GM23338 (cell line): Measurements from ENCODE around the gene HNRNPR. TPM values are rescaled to one million over a fixed set of nuclear protein-coding genes. Genes with fewer than 3 reads are reported as not detected.

Experiments
- ATAC-seq: fragments of 200-7000 bp; cut with Tn5 transposase; 3 replicates; pipeline ENCODE4 v1.9.1; 2020
- DNase-seq: peaks from one replicate; pipeline ENCODE4 v3.0.0-alpha.2; 2015; ENCODE audit warnings: low spot score
- H2AFZ ChIP-seq: fragments of 200-600 bp; sonication (generic); 2 replicates; pipeline ENCODE4 v1.8.0; 2016; ENCODE audit warnings: antibody characterized with exemption, mild to moderate bottlenecking, moderate library complexity
- H3F3A ChIP-seq: fragments of 200-600 bp; sonication (generic); replicated peaks from 2 replicates; pipeline ENCODE4 v1.8.0; 2017; ENCODE audit warnings: antibody characterized with exemption, mixed run types, low read depth
- H3K27ac ChIP-seq: fragments of 200-600 bp; sonication (generic); 2 replicates; pipeline ENCODE4 v1.6.1; 2016; ENCODE audit warnings: low read depth
- H3K27me3 ChIP-seq: fragments of 200-600 bp; sonication (generic); 2 replicates; pipeline ENCODE4 v1.8.0; 2016; ENCODE audit warnings: mild to moderate bottlenecking, mixed run types, moderate library complexity; ENCODE audit not compliant: insufficient read depth
- H3K36me3 ChIP-seq: fragments of 200-600 bp; sonication (generic); 2 replicates; pipeline ENCODE4 v1.8.0; 2016; ENCODE audit warnings: mild to moderate bottlenecking; ENCODE audit not compliant: insufficient read depth
- H3K4me1 ChIP-seq: fragments of 200-600 bp; sonication (generic); 2 replicates; pipeline ENCODE4 v1.8.0; 2016; ENCODE audit warnings: mild to moderate bottlenecking, moderate library complexity; ENCODE audit not compliant: insufficient read depth
- H3K4me2 ChIP-seq: fragments of 200-600 bp; sonication (generic); 2 replicates; pipeline ENCODE4 v1.7.1; 2017; ENCODE audit warnings: mixed run types
- H3K4me3 ChIP-seq: fragments of 200-600 bp; sonication (generic); 2 replicates; pipeline ENCODE4 v1.6.1; 2016; ENCODE audit warnings: mixed run types
- H3K79me2 ChIP-seq: fragments of 200-600 bp; sonication (generic); replicated peaks from 2 replicates; pipeline ENCODE4 v1.8.0; 2017; ENCODE audit warnings: mild to moderate bottlenecking; ENCODE audit not compliant: insufficient read depth
- H3K9me2 ChIP-seq: fragments of 200-600 bp; sonication (generic); 2 replicates; pipeline ENCODE4 v1.8.0; 2017; ENCODE audit not compliant: insufficient read depth
- H4K20me1 ChIP-seq: fragments of 200-600 bp; sonication (generic); replicated peaks from 2 replicates; pipeline ENCODE4 v1.8.0; 2017; ENCODE audit warnings: mild to moderate bottlenecking; ENCODE audit not compliant: insufficient read depth
- H3K27ac Mint-ChIP-seq: 2 replicates; pipeline ENCODE4 v1.8.0; 2020; ENCODE audit warnings: inconsistent platforms, mild to moderate bottlenecking, moderate library complexity, mixed read lengths
- H3K27me3 Mint-ChIP-seq: 3 replicates; pipeline ENCODE4 v1.8.0; 2022; ENCODE audit warnings: low read depth, mild to moderate bottlenecking, moderate library complexity, mixed read lengths, inconsistent platforms; ENCODE audit not compliant: insufficient read depth, poor library complexity
- H3K36me3 Mint-ChIP-seq: 3 replicates; pipeline ENCODE4 v1.8.0; 2021; ENCODE audit warnings: low read depth, mild to moderate bottlenecking, inconsistent platforms, moderate library complexity, mixed read lengths
- H3K4me1 Mint-ChIP-seq: 3 replicates; pipeline ENCODE4 v1.8.0; 2020; ENCODE audit warnings: mild to moderate bottlenecking, inconsistent platforms, mixed read lengths
- H3K4me3 Mint-ChIP-seq: 3 replicates; pipeline ENCODE4 v1.8.0; 2021; ENCODE audit warnings: moderate library complexity, mild to moderate bottlenecking, inconsistent platforms, mixed read lengths
- H3K9me3 Mint-ChIP-seq: 3 replicates; pipeline ENCODE4 v1.8.0; 2020; ENCODE audit warnings: moderate library complexity, mild to moderate bottlenecking, inconsistent platforms, mixed read lengths
- CREB1 ChIP-seq: fragments of 250-450 bp; sonication (Bioruptor Pico); IDR thresholded peaks from 2 replicates; pipeline ENCODE4 v1.5.0; 2020; ENCODE audit warnings: low read depth, mild to moderate bottlenecking, moderate library complexity
- CTCF ChIP-seq, 2 experiments: fragments of 200-600 bp in 1 of 2; sonication (generic) in 1 of 2; conservative IDR thresholded peaks; 2 replicates each; pipeline versions ENCODE4 v1.5.1 to v1.6.1; 2016 to 2017; ENCODE audit warnings: antibody characterized with exemption in 2 of 2, low read depth in 2 of 2, mild to moderate bottlenecking in 2 of 2, moderate library complexity in 1 of 2
- ETS1 ChIP-seq: IDR thresholded peaks from 2 replicates; pipeline ENCODE4 v1.6.1; 2016; ENCODE audit warnings: antibody characterized with exemption
- EZH2 ChIP-seq: fragments of 200-600 bp; sonication (generic); IDR thresholded peaks from one replicate; pipeline ENCODE4 v1.8.0; 2017; ENCODE audit warnings: antibody characterized with exemption, mild to moderate bottlenecking, low read depth; ENCODE audit not compliant: unreplicated experiment
- JUNB ChIP-seq: IDR thresholded peaks from one replicate; pipeline ENCODE4 v1.6.1; 2016; ENCODE audit warnings: antibody characterized with exemption; ENCODE audit not compliant: unreplicated experiment
- POLR2AphosphoS5 ChIP-seq: IDR thresholded peaks from 2 replicates; pipeline ENCODE4 v1.6.1; 2016; ENCODE audit warnings: antibody characterized with exemption, low read depth
- STAT1 ChIP-seq: IDR thresholded peaks from one replicate; pipeline ENCODE4 v1.6.1; 2016; ENCODE audit warnings: antibody characterized with exemption; ENCODE audit not compliant: unreplicated experiment
- ZNF114 ChIP-seq: fragments of 250-450 bp; sonication (Bioruptor Pico); IDR thresholded peaks from 2 replicates; pipeline ENCODE4 v1.5.0; 2020; ENCODE audit warnings: mild to moderate bottlenecking, moderate library complexity
- ZNF331 ChIP-seq: fragments of 250-450 bp; sonication (Bioruptor Pico); IDR thresholded peaks from 2 replicates; pipeline ENCODE4 v1.5.0; 2020; ENCODE audit warnings: low read depth, mild to moderate bottlenecking, moderate library complexity
- ZNF462 ChIP-seq: fragments of 250-450 bp; sonication (Bioruptor Pico); IDR thresholded peaks from 2 replicates; pipeline ENCODE4 v1.5.0; 2020; ENCODE audit warnings: mild to moderate bottlenecking, moderate library complexity
- polyA plus RNA-seq: library from polyadenylated mRNA; unstranded; fragments of >200 nt; fragmentation: Nextera tagmentation; extraction: Ambion mirVana; gene quantifications from 2 replicates; pipeline ENCODE4 v1.2.1, GENCODE V29; 2016
- total RNA-seq: library from RNA; depleted of rRNA; stranded (reverse); fragments of >200 nt; shearing (Covaris generic); gene quantifications from 2 replicates; pipeline ENCODE4 v1.2.3, GENCODE V29; 2014

HNRNPR gene
- total and polyA plus RNA-seq, 2 experiments from 2014 or later = 147 to 200 TPM

GRCh38 chr1:23288671-23289070 lies 55.4 kb downstream of the HNRNPR start:
- Histone ChIP-seq H3K36me3 (peaks cover 5% of the 10 kb centered on the region; the same call in 1 of the 2 replicates), H3K4me2 (no peak overlapping the region)
- ATAC-seq = no peak

More at GRCh38 chr1:23288671-23289070, 55.4 kb downstream of the HNRNPR start:
- H3K36me3 Mint-ChIP-seq = peaks cover 12% of the 10 kb centered on the region
- Histone ChIP-seq H3K27ac (no peak overlapping the region), H3K27me3 (no peaks in the 10 kb centered on the region), H4K20me1 (no peaks in the 10 kb centered on the region; the same call in none of the 2 replicates), H3K4me3 (no peak overlapping the region), H3K9me2 (no peaks in the 10 kb centered on the region), H3F3A (no peaks in the 10 kb centered on the region), H2AFZ (no peak overlapping the region), H3K4me1 (no peaks in the 10 kb centered on the region), H3K79me2 (no peaks in the 10 kb centered on the region)
- H3K4me3 Mint-ChIP-seq = no peak overlapping the region
- H3K9me3 Mint-ChIP-seq = no peaks in the 10 kb centered on the region
- H3K27ac Mint-ChIP-seq = no peak overlapping the region
- TF ChIP-seq ZNF331 (no peak), STAT1 (no peak), ZNF114 (CRISPR knock-in tag) (no peak), POLR2AphosphoS5 (no peak), CREB1 (CRISPR knock-in tag) (no peak), ETS1 (no peak), ZNF462 (no peak), EZH2 (no peak), CTCF (conservative IDR thresholded peaks at IDR 0.05; ENCODE audit: low read depth in 2 of 2) (no peak), JUNB (no peak)
- no peak for DNase-seq
- no peaks in the 10 kb centered on the region for H3K27me3 Mint-ChIP-seq
- H3K4me1 Mint-ChIP-seq = no peaks in the 10 kb centered on the region
